GM19324 (cell line): ENCODE data around the gene CTNND1.

Experiments used
- ATAC-seq: cut with Tn5 transposase; IDR thresholded peaks from one replicate; pipeline ENCODE4 v1.9.1; 2021; ENCODE audit warnings: mild to moderate bottlenecking, moderate library complexity; ENCODE audit not compliant: unreplicated experiment, low FRiP score

CTNND1 gene

DNA sequence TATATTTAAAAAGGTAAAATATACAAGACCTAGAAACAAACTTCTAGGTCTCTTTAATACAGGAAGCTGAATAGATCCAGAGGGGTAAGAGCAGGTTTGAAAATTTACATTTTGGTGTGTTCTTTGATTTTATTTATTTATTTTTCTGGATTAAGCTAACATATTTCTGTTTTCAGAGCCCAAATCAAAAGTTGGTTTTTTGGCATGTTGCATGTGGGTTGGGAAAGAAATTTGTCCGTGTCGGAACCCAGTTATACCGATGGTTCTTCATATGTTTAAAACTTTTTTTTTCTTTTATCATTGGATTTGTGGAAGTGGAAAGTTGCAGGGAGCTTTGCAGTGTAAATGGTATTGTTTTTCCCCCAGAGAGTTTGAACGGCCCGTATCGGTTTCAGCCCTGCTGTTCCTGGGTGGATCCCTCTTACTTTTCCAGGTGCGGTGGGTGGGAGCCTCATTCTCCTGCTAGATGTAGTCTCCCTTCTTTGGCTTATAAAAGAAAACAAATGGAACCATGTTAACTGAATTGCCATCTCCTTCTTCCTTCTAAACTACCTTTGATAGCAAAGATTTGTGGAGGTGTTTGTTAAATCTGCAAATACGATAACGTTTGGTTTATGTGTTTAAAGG, 746 bp downstream of the CTNND1 start:
- no peak for ATAC-seq

DNA sequence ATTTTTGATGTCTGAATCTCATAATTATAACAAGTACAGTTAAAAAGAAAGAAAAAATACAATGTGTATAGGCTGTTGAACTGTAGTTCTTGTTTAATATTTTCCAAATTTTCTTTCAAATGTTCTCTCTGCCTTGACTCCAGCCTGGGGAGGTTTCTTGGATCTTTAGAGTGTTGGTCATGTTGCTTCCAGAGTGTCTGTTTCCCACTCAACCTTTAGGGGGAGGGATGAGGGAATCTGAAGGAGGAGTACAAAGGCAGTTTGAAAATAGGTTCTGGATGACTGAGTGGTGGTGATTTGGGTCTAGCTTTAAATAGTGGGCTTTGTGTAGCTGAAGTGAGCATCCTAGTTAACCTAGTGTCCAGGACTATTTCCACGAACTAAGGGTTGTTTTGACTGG, 2.0 kb downstream of the CTNND1 start:
- no peak for ATAC-seq

DNA sequence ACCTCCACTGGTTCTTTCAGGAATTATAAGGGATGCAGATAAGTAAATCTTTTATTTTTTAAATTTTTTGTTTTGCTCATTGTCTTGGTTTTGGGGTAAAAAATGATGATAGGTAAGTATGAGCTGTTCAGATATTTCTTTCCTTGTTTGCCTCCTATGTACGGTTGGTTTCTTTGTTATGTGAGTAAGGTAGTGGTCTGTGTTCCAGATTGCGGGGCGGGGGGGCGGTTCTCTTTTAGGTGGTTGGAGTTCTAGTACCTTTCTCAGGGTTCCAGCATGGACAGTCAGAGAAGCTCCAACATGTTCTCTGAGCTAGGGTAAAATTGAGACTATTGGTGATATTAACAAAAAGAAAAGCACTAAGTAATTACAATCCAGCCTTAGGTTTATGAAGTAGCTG, 2.4 kb downstream of the CTNND1 start:
- no peak for ATAC-seq

DNA sequence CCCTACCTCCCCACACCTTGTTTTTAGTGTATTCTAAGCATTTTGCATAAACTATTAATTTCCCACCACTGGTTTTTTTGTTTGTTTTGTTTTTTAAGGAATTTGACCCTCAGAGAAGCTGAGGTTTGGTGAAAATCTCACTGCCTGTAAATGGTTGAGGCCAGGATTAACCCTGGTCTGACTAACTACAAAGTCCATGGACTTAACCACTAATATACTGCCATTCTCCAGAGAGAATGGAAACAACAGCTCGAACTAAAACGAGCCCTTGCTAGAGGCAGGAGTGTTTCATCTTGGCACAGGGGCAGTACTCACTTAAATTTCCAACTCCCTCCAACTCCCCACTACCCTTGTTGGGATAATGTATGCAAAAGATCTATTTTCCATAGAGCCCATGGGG, 3.0 kb downstream of the CTNND1 start:
- no peak for ATAC-seq

DNA sequence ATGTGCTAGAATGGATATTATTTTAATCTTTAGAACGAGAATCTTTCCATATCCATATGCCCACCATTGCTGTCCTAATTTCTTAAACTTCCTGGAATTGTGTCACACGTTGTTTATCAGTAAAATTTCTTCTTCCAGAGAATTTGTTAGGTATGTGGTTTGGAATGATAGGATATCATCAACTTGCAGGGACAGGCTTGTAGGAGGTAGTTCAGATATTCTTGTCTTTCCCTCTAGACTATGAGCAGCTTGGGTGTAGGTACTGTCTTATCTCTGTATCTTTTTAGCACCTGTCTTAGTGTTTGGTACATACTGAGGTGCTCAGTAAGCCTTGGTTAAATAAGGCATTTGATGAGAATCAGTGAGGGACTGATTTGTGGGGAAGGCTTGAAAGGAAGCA, 3.4 kb downstream of the CTNND1 start:
- ATAC-seq: no peak

DNA sequence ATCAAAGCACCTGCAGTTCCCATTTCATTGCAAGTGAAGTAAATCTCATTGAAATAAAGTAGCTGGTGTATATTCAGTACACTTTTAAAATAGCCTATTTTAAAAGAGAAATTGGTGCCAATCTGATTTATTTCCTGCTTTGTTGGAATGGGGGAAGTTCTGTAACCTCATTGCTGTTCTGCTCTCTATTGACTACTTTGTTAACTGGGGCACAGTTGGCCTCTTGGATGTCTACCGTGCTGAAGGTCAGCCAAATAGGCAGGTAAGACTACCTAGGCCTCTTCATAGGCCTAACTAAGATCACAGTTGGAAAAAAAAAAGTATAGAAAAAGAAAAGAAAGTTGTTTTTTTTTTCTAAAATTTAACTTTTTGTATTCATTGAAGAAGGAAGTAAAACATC, 9.2 kb downstream of the CTNND1 start:
- ATAC-seq: no peak

DNA sequence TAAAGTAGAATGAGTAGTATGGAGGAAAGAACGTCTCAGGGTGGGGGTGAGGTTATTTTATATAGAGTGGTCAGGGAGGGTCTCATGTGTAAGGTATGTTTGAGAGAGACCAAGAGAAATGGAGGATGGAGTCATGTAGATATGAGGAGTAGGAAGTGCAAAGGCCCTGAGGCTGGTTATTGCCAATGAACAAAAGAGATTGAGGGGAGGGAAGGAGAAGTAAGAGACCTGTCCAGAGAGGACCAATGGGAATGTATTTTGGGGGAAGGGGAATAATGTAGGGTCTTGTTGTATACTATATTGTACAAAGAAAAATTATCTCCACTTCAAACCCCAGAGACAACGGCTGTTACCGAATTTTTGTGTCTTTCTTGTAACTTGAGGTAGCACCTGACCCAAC, 9.8 kb downstream of the CTNND1 start:
- no peak for ATAC-seq

DNA sequence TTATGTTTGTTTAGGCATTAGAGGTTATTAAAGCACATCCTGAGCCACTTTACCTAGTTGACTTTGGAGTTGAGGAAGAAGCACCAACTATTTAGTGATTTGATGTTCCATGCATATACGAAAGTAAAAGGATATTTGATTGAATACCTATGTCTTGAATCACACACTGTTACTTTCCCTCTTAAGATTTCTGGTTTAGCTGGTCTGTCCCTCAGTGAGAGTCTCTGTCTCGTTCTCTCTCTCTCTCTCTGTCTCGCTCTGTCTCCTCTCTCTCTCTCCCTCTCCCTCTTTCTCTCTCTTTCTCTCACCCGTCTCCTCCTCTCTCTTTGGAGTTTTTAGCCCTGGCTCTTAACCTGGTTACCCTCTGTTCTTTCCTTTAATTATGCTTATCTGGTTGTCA, 11.0 kb downstream of the CTNND1 start:
- ATAC-seq: no peak

DNA sequence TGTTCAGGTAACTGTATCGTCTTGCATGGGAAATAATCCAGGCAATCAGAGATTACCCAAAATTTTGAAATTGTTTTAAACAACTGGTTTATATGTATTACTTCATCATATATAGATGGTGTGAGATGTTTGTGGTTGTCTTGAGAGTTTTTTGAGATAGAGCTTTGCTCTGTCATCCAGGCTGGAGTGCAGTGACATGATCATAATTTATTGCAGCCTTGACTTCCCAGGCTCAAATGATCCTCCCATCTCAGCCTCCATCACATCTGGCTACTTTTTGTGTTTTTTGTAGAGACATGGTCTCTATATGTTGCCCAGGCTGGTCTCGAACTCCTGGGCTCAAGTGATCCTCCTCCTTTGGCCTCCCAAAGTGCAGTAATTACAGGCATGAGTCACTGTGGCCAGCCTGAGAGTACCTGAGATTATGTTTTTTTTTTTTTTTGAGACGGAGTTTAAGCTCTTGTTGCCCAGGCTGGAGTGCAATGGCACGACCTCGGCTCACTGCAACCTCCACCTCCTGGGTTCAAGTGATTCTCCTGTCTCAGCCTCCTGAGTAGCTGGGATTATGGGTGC, 11.5 kb downstream of the CTNND1 start:
- no peak for ATAC-seq

DNA sequence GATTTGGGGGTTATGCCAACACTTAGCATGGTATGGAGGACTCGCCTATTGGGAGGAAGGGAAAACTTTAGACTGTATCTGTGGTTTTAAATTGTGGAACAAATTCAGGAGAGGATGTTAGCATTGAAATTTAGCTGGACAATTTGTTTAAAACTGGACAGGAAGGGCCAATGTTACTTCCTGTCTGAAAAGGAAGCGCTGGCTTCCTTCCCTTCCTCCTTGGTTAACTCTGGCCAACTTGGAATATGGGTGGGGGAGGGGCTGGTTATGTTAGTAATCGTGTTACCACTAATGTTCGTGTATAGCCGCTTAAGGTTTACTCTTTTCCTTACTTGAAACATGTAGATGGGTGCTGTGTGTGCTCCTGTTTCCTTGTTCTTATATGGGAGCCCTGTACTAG, 13.9 kb downstream of the CTNND1 start:
- no peak for ATAC-seq

DNA sequence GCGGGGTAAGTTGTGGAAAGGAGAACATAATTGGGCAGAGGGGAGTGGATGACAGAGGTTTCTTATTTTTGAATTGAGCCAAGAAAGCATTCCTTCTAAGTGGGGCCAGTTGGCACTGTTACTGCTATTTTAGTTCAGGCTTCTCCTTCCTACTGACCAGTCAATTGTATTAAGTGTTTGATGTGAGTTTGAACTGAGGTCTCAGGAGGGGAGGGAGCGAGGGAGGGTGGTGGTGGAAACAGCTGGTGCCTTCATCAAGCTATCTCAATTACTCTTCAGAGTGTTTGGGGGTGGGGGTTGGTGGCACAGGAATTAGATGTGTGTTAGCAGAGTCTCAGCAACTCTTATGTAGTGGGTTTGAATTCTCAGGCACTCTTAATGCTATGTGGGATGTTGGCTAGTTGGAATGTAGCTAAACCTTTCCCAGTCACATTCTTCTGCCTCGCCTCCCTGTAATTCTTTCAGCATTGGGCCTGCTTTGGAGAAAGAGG, 14.5 kb downstream of the CTNND1 start:
- no peak for ATAC-seq

DNA sequence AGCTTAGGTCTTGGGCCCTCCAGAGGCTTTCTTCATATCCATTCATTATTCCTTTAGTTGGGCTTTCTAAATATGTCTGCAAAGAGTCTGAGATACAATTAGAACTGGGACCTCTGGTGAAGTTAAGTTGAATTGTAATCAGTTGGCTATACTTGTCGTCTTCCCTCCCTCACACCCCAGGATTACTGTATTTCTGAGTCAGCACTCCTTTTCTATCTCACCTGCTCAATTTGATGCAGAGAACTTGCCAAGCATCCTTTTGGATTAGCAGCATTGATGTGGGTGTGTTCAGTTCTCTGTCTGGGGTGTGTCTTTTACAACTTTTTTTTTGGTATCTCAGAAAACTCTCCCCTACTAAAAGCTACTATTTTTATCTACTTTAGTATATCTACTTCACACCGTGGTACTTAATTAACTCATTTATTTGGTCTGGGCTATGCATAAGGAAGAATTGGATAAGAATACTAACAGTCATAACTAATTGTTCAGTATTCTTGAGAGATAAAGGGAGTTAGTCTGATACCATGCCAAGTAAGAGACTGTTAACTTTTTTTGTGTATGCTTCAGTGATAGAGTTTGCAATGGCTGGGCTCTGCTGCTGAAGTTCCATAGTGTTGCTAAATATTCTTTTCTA, 15.1 kb downstream of the CTNND1 start:
- no peak for ATAC-seq

DNA sequence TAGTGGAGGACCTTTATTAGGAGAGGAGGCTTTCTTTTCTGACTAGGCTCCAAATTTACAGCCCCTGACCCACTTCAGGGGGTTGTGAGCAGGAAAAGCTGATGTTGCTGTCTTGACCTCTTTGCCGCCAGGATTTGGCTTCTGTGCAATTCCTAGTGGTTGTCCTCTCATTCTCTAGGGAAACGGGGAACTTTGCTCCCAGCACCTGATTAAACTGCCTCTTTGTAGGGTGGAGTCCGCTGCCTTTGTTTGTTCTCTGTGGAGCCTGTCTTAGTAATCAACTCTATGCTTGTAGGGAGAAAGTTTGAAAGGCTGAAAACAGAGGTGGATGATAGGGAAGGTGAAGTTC, 16.3 kb downstream of the CTNND1 start:
- no peak for ATAC-seq

DNA sequence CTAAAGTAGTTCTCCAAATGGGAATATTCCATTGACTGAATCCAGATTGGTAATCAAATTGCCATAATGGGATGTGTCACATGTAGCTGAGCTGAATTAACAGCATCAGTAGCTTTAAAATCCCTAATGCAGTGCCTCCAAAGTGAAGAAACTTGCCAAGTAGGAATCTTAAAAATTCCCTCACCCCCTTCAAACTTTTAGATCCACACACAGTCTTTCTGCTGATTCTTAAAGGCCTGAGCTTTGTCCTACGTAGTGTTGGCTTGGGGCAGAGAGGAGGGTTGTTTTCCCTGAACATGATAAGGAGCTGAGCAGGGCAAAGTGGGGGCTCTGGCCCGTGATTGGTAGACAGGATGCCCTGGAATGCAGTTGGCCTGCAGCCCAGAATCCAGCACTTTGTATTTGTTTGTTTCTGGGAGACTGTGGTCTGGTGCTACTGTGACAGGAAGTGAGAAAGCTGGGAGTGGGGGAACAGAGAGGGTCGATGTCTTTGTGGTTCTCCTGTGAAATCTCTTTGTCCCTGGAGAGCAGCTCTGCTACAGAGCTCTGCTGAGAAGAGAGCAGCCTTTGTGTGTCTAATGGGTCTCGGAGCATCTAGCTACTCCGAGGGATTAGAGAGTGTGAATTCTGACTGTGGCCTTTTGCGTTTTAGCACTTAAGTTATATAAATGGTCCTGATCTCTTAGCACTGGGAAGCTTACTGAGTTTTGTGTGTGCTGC, 16.9 kb downstream of the CTNND1 start:
- no peak for ATAC-seq

DNA sequence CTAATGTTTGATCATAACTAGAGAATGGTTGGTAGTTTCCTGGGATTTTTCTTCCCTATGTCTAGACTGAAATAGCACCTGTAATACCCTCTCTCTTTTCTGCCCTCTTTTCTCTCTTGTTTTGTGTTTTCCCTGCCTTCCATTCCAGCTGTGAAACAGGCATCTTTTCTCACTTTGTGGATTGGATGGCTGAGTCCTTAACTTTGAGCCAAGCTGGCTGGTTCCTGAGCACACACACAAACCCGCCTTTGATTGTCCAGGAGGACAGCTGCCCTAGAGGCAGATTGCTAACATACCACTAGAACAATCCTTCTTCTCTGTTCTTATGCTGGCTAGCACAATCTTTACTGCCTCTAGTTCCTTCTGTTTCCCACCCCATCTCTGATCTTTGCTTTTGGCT, 17.7 kb downstream of the CTNND1 start:
- ATAC-seq: no peak

DNA sequence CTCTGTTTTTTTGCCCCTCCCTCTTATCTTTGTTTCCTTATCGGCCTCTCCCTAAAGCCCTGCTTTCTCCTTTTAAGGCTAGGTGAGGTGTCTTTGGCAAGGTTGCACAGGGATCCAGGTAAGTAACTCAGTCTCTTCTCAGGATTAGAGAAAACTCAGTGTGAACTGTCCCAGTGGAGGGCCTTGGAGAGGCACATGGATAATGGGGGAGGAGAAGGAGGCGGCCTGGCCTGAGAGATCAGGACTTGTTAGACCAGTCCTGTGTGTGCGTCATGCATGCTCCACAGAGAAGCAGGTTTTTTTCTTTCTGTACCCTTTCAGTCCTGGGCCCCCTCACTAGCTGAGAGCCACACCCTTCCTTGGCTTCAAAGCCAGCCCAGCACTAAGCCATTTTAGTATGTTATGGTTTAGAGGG, 19.9 kb downstream of the CTNND1 start:
- ATAC-seq: no peak

DNA sequence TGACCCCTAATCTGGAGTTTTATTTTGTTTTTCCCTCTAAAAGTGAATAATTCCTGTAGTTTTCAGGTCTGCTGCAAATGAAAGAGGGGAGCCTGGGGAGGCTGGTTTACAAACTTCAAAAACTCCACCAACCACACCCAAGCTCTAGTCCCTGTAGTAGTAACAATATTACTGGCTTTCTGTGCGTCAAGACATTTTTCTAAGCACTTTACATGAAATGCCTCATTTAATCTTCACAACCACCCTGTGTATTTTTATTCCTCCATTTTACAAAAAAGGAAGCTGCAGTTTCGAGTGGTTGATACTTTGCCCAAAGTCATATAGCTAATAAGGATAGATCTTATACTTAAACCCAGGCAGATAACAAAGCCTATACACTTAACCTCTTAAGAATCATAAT, 23.5 kb downstream of the CTNND1 start:
- no peak for ATAC-seq

DNA sequence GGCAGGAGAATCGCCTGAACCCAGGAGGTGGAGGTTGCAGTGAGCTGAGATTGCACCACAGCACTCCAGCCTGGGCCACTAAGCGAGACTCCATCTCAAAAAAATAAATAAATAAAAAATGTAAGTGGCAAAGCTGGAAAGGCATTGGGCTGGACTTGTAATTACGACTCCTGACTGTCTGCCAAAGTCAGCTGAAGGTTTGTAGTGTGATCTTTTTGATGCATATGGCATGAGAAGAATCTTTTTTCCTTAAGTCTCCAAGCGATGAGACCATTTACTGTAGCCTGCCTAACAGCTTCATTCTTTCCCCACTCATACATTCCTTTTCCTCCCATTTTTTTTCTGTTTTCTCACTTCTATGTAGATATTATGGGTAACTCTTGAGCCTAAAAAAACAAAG, 24.8 kb downstream of the CTNND1 start:
- no peak for ATAC-seq

DNA sequence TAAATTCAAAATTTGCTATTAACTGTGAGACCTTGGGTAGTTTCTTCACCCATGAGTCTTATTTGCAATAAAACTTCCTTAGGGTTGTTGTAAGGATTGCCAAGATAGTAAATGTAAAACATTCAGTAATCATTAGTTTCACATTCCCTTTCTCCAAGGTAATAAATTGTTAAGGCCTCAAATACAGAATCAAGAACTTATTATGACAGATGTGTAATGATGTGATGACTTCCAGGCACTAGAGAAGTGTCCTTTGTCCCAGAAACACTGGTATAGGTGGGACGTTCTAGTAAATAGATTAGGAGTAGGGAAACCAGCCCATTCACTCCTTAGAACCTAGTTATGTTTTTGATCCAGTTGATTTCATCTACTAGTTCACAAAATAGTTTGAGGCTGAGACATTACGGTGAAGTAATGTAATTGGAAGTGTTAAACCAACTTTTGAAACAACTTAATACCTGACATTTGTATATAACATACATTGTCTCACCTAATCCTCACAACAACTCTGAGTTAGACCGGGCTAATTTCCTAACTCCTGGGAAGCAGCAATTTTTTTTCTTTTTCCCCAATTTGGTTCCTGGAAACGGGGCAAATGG, 25.5 kb downstream of the CTNND1 start:
- ATAC-seq: no peak

DNA sequence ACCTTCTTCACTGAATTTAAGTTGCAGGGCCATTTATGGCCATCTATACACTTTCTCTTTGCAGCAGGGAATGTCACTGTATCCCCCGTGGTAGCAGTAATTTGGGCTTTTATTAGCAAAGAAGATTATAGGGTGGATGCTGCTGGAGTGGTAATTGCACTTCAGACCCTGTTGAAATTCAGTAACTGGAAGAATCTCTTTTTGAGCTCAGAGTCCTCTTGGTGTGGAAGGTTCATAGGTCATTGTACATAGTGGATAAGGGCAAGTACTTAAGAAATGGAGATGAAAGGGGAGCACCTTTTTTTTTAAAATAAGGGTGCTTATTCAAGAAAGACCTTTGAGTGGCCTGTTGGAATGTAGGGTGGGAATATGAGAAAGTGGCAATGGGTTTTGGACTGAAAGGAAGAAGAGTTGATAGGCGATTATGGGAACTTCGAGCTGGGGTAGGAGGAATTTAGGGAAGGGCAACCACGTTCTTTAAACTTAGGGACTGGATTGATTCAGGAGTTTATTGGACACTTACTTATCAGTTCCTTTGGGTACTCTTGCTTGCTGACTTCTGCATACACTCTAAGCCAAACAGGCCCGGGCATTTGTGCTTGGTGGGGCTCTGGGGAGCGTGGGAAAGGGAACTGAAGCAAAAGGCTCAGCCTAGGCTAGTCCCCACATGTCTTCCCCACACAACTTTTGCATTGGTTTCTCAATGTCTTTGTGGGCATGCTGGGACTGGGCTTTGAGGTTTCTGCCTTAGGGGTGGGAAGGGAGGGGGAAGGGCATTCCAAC, 26.5 kb downstream of the CTNND1 start:
- no peak for ATAC-seq

DNA sequence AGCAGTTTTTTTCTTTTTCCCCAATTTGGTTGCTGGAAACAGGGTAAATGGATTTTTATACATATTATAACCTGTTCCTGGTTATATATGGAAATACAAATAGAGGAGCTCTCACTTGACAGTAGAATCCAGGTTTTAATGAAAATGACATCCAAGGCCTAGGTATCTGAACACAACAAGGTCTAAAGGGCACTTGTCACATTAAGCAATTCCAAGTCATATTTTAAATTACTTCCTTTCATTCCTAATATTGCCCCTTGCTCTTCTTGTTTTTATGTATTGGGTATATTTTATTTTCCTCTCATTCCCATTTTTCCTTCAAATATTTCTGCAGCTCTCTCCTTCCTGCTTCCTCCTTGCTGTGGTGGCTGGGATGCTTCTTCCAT, 27.1 kb downstream of the CTNND1 start:
- no peak for ATAC-seq
